PC-9 (cell line): ENCODE measurements around the gene TMEM163. TPM values are rescaled to one million over a fixed set of nuclear protein-coding genes. Genes with fewer than 3 reads are reported as not detected.
A peak's percentile ranks its signal among the peaks of the same experiment; 100 is the strongest.

Experiments used
- BruUV-seq: library from RNA; stranded (reverse); fragments of 400-500 nt; replicated peaks from 2 replicates; lab custom pipeline; 2021; lab: Mats Ljungman, UMichigan
- CTCF ChIA-PET: fragments of 300-600 bp; sonication (Branson Sonifier 250); formaldehyde crosslinking; loops from one replicate; lab custom pipeline; 2022; ENCODE audit warnings: antibody characterized with exemption; lab: Charles Lee
- POLR2A ChIA-PET: fragments of 300-600 bp; sonication (Branson Sonifier 250); formaldehyde crosslinking; loops from one replicate; lab custom pipeline; 2022; ENCODE audit warnings: antibody characterized with exemption; ENCODE audit not compliant: unreplicated experiment; lab: Charles Lee
- DNase-seq, 2 experiments: peaks; one replicate each; pipeline versions ENCODE4 v3.0.0 to v3.0.0-alpha.2; 2015 to 2022; ENCODE audit warnings: mixed read lengths in 1 of 2
- H2AFZ ChIP-seq: fragments of 200-600 bp; sonication (generic); 2 replicates; pipeline ENCODE4 v1.8.1; 2017; ENCODE audit warnings: antibody characterized with exemption
- H3F3A ChIP-seq: fragments of 200-600 bp; sonication (generic); 2 replicates; pipeline ENCODE4 v1.8.1; 2017; ENCODE audit warnings: antibody characterized with exemption, mild to moderate bottlenecking, low read depth; ENCODE audit not compliant: insufficient read depth
- H3K27ac ChIP-seq: fragments of 200-600 bp; sonication (generic); 2 replicates; pipeline ENCODE4 v1.6.1; 2016; ENCODE audit warnings: mixed run types
- H3K27me3 ChIP-seq: fragments of 200-600 bp; sonication (generic); 2 replicates; pipeline ENCODE4 v1.6.1; 2016; ENCODE audit warnings: low read depth, mixed run types; ENCODE audit not compliant: insufficient read depth
- H3K36me3 ChIP-seq: fragments of 200-600 bp; sonication (generic); 2 replicates; pipeline ENCODE4 v1.6.1; 2016; ENCODE audit warnings: low read depth, mixed run types
- H3K4me1 ChIP-seq: fragments of 200-600 bp; sonication (generic); replicated peaks from 2 replicates; pipeline ENCODE4 v1.6.1; 2016; ENCODE audit warnings: mixed run types; ENCODE audit not compliant: insufficient read depth
- H3K4me2 ChIP-seq: fragments of 200-600 bp; sonication (generic); 2 replicates; pipeline ENCODE4 v1.6.1; 2017; ENCODE audit warnings: mixed run types
- H3K4me3 ChIP-seq: fragments of 200-600 bp; sonication (generic); 2 replicates; pipeline ENCODE4 v1.6.1; 2016; ENCODE audit warnings: mixed run types
- H3K79me2 ChIP-seq: fragments of 200-600 bp; sonication (generic); 2 replicates; pipeline ENCODE4 v1.6.1; 2017; ENCODE audit warnings: low read depth, mixed run types
- H3K9me2 ChIP-seq: fragments of 200-600 bp; sonication (generic); 2 replicates; pipeline ENCODE4 v1.8.1; 2017; ENCODE audit warnings: mild to moderate bottlenecking; ENCODE audit not compliant: insufficient read depth
- H3K9me3 ChIP-seq: fragments of 200-600 bp; sonication (generic); 2 replicates; pipeline ENCODE4 v1.8.1; 2016; ENCODE audit warnings: low read depth; ENCODE audit not compliant: insufficient read depth
- H4K20me1 ChIP-seq: fragments of 200-600 bp; sonication (generic); 2 replicates; pipeline ENCODE4 v1.8.1; 2017; ENCODE audit not compliant: insufficient read depth
- CTCF ChIP-seq: fragments of 200-600 bp; sonication (generic); conservative IDR thresholded peaks from 2 replicates; pipeline ENCODE4 v1.6.1; 2017; ENCODE audit warnings: mixed run types, antibody characterized with exemption, mild to moderate bottlenecking, moderate library complexity
- EZH2 ChIP-seq: fragments of 200-600 bp; sonication (generic); IDR thresholded peaks from 2 replicates; pipeline ENCODE4 v1.8.0; 2017; ENCODE audit warnings: antibody characterized with exemption, low read depth
- intact Hi-C: fragments of 100-400 bp; cut with micrococcal nuclease; formaldehyde crosslinking; loops from one replicate; pipeline ENCODE4 v1.10.0; 2022; ENCODE audit not compliant: unreplicated experiment
- total RNA-seq: library from RNA; stranded (reverse); gene quantifications from 2 replicates; pipeline ENCODE4 v1.2.3, GENCODE V29; 2021

The TMEM163 gene
- total RNA-seq, 1 experiment from 2014 or later = 1.4 TPM

- Histone ChIP-seq H3K4me1 (peaks cover 17% of the 10 kb centered on the region), H4K20me1 (no peaks in the 10 kb centered on the region), H2AFZ (no peak overlapping the region), H3K27ac (no peak overlapping the region), H3K9me2 (no peaks in the 10 kb centered on the region), H3K36me3 (no peaks in the 10 kb centered on the region), H3K4me3 (no peak overlapping the region), H3F3A (peaks cover 4% of the 10 kb centered on the region; the same call in 1 of the 2 replicates), H3K9me3 (no peaks in the 10 kb centered on the region), H3K79me2 (no peaks in the 10 kb centered on the region), H3K4me2 (peak overlapping the region; percentile 41), H3K27me3 (no peaks in the 10 kb centered on the region)
- BruUV-seq = no TSS peak
- intact Hi-C loops = no loop called here
- TF ChIP-seq CTCF (no peak), EZH2 (no peak)
- ChIA-PET CTCF (no interaction called here), POLR2A (no interaction called here)
- no peak for DNase-seq
These were observed 200.7 kb downstream of the TMEM163 start for GRCh38 chr2:134518101-134518500.

- CTCF ChIA-PET = no interaction called here
These were observed 203.7 kb downstream of the TMEM163 start for GRCh38 chr2:134515137-134515536.

GRCh38 chr2:134513465-134513804 is 205.4 kb downstream of the TMEM163 start:
- Histone ChIP-seq H2AFZ (no peak overlapping the region), H3K4me1 (peaks cover 14% of the 10 kb centered on the region), H3K36me3 (no peaks in the 10 kb centered on the region), H3K79me2 (no peaks in the 10 kb centered on the region), H3K4me2 (no peak overlapping the region), H4K20me1 (no peaks in the 10 kb centered on the region), H3K9me3 (no peaks in the 10 kb centered on the region), H3F3A (peaks cover 4% of the 10 kb centered on the region; the same call in 1 of the 2 replicates), H3K27me3 (no peaks in the 10 kb centered on the region), H3K27ac (no peak overlapping the region), H3K4me3 (no peak overlapping the region), H3K9me2 (no peaks in the 10 kb centered on the region)
- DNase-seq = no peak
- POLR2A ChIA-PET = no interaction called here
- no TSS peak for BruUV-seq
- TF ChIP-seq CTCF (no peak), EZH2 (no peak)
- intact Hi-C loops = no loop called here
- CTCF ChIA-PET = no interaction called here

More at GRCh38 chr2:134515137-134515536, 203.7 kb downstream of the TMEM163 start:
- Histone ChIP-seq H3F3A (peaks cover 4% of the 10 kb centered on the region; the same call in 1 of the 2 replicates), H3K79me2 (no peaks in the 10 kb centered on the region), H3K4me3 (no peak overlapping the region), H3K27ac (no peak overlapping the region), H2AFZ (no peak overlapping the region), H3K36me3 (no peaks in the 10 kb centered on the region), H3K27me3 (no peaks in the 10 kb centered on the region), H3K4me2 (no peak overlapping the region), H3K4me1 (peaks cover 17% of the 10 kb centered on the region), H3K9me2 (no peaks in the 10 kb centered on the region), H3K9me3 (no peaks in the 10 kb centered on the region), H4K20me1 (no peaks in the 10 kb centered on the region)
- TF ChIP-seq CTCF (no peak), EZH2 (no peak)
- no peak for DNase-seq
- intact Hi-C loops = no loop called here
- POLR2A ChIA-PET = no interaction called here
- BruUV-seq = no TSS peak
